ENCODE results near the gene ERBB4.

GRCh38 chr2:212170382-212170781, 368.2 kb downstream of the ERBB4 start:
- TF ChIP-seq PPARA (CRISPR knock-in tag; IDR thresholded peaks at IDR 0.05; ENCODE audit: borderline replicate concordance), result no peak
- TF ChIP-seq ZFP3 (CRISPR knock-in tag; IDR thresholded peaks at IDR 0.05), result no peak
- TF ChIP-seq ARNTL (CRISPR knock-in tag; IDR thresholded peaks at IDR 0.05; ENCODE audit: borderline replicate concordance, low read depth), result no peak
- TF ChIP-seq PATZ1 (CRISPR knock-in tag; IDR thresholded peaks at IDR 0.05; ENCODE audit: borderline replicate concordance), result no peak
- TF ChIP-seq ZFP30 (CRISPR knock-in tag; IDR thresholded peaks at IDR 0.05), result no peak
- no peak for TF ChIP-seq TCF4 (CRISPR knock-in tag; IDR thresholded peaks at IDR 0.05; ENCODE audit: borderline replicate concordance)

Data from SK-N-SH treated with all-trans-retinoic acid at 6 μM for 48 hours (cell line).